GM19240 (cell line): ENCODE data around the gene XCR1.
"Not testable (repeated sequence)": the region's sequence is repeated elsewhere in the genome, so short reads cannot be mapped to it uniquely, and the experiment has no call there.

Source experiments
- DNase-seq: peaks from one replicate; pipeline ENCODE4 v3.0.0; 2011; ENCODE audit warnings: low spot score; ENCODE audit not compliant: insufficient read length

XCR1 gene

GRCh38 chr3:46006238-46007032 lies 20.8 kb downstream of the XCR1 start:
- DNase-seq: no peak

- not testable (repeated sequence) for DNase-seq
These were observed 23.6 kb downstream of the XCR1 start for GRCh38 chr3:46003706-46004105.

- DNase-seq: no peak
These were observed 26.1 kb downstream of the XCR1 start for GRCh38 chr3:46001178-46001577.

GRCh38 chr3:45997942-45998341 lies 29.3 kb downstream of the XCR1 start:
- no peak for DNase-seq

GRCh38 chr3:45997499-45997898 lies 29.8 kb downstream of the XCR1 start:
- DNase-seq: not testable (repeated sequence)

GRCh38 chr3:45995236-45996192 lies 31.8 kb downstream of the XCR1 start, which contains the start of gene FYCO1:
Gene FYCO1, minus strand, starts transcription at chr3:45995824. Its CDS starts 10,914 bp downstream, at chr3:45984910.
- peak; percentile 92 for DNase-seq

- no peak for DNase-seq
These were observed 32.7 kb downstream of the XCR1 start for GRCh38 chr3:45994419-45995235.

- DNase-seq: no peak
These were observed 33.8 kb downstream of the XCR1 start for GRCh38 chr3:45993421-45994027.

GRCh38 chr3:45992821-45993221 lies 34.5 kb downstream of the XCR1 start:
- DNase-seq: no peak

GRCh38 chr3:45992133-45992729 lies 35.1 kb downstream of the XCR1 start:
- no peak for DNase-seq

- no peak for DNase-seq
These were observed 35.9 kb downstream of the XCR1 start for GRCh38 chr3:45991341-45991740.

GRCh38 chr3:45990181-45990580 lies 37.1 kb downstream of the XCR1 start:
- DNase-seq: no peak

GRCh38 chr3:45988804-45989203 lies 38.5 kb downstream of the XCR1 start:
- DNase-seq: no peak

GRCh38 chr3:45988362-45988761 lies 38.9 kb downstream of the XCR1 start:
- no peak for DNase-seq

GRCh38 chr3:45987368-45988291 lies 39.7 kb downstream of the XCR1 start:
- DNase-seq: no peak

GRCh38 chr3:45986303-45986982 lies 40.8 kb downstream of the XCR1 start:
- no peak for DNase-seq

- no peak for DNase-seq
These were observed 41.6 kb downstream of the XCR1 start for GRCh38 chr3:45985532-45986302.
